Colon (tissue), 2 donors: ENCODE data around the gene CLEC1B.
"Not testable (repeated sequence)": the region's sequence is repeated elsewhere in the genome, so short reads cannot be mapped to it uniquely, and the experiment has no call there.

ENCODE experiments used
- FAIRE-seq: peaks from 2 replicates; lab custom pipeline; 2012; peaks lifted over from hg19 to GRCh38; lab: Jason Lieb, UNC
- donor health status: control.
- donor health status: control.

CLEC1B gene

GRCh38 chr12:9974731-9975130 is 24.2 kb downstream of the CLEC1B start:
- FAIRE-seq, result not testable (repeated sequence)

DNA sequence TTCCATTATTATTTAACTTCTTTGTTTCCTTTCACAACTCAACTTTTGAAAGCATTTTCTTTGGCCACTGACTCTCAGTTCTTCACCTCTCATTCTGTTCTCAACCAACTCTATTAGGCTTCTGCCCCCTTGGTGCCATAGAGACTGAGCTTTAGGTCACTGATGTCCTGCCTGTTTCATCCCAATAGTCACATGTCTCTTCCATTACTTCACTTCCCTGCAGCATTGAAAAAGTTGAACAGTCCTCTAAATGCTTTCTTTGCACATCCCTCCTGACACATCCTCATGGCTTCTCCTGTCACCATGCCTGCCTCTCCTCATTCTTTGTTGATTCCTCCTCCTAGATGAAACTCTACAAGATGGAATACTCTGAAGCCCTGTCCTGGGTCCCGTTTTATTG is 25.0 kb downstream of the CLEC1B start:
- no peak for FAIRE-seq

DNA sequence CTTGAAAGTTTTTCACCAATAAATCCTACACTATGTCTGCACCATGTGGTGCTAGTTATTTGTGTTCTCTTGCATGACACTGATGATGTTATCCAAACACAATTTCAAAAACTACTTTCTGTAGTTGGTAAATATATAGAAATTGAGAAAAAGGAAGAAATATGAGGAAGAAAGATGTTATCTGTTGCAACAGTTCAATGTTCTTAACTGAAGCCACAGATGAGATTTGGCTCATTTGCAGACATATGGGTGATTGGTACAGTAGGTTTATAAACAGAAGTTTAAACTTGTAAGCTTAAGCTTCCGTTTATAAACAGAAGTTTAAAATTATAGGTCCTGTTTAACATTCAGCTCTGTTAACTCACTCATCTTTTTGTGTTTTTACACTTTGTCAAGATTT is 27.7 kb downstream of the CLEC1B start, which contains the start of gene CLEC12A:
CLEC12A (plus strand) TSS at position 229 of the 400 bp plus-strand sequence. CDS start 188 bp downstream, outside the sequence.
- FAIRE-seq, result no peak

- no peak for FAIRE-seq
Observed at GRCh38 chr12:9969673-9970072, 29.2 kb downstream of the CLEC1B start.

DNA sequence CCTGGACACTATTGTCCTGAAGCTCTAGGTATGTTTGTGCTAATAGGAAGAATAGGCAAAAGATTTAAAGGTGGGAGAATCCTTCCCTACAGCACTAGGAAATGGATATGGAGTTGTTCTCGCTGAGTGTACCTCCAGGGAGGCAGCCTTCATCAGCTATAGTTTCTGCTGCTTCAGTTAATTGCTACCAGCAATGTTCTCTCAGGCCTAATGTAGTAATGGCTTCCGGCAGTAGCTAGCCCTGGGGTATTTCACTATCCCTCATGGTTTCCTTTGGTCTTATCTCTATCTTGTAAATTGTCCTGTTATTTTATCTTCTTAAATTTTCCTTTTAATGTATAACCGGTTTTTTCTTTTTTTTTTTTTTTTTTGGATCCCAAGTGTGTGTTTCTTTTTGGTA is 37.0 kb downstream of the CLEC1B start:
- no peak for FAIRE-seq

DNA sequence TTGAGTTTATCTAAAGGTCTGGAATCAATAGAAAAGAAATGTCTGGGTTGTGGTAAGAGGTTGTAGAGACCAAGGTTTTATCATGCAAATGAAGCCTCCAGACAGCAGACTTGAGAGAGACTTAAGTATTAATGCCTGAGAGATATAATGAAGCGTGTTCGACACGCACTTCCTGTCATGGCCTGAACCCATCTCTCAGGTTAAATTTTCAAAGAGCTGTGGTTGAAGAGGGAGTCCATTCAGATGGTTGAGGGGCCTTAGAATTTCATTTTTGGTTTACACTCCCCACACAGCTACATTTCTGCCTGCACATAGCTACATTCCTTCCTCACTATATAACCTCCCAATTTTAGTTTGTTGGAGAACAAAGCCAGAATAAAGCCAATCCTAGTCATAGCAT is 37.8 kb downstream of the CLEC1B start:
- no peak for FAIRE-seq

GRCh38 chr12:9960590-9960989 is 38.3 kb downstream of the CLEC1B start:
- no peak for FAIRE-seq

DNA sequence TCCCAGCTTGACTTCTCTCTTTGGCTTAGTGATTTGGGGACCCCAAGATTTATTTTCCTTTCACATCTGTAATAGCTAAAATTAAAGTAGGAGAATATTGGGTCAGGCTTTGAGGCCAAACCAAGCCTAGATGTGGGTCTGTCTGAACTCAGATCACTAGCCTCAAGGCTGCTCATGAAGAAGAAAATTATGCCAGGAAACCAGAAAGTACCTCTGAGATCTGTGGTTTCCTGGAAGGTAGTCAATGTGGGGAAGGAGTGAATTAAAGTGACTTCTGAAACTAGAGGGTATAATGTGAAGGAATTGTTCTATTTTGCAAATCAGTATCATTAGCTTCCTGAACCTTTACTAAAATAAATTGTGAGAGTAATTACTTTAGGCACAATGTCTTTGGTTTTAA is 41.1 kb downstream of the CLEC1B start:
- FAIRE-seq, result no peak

DNA sequence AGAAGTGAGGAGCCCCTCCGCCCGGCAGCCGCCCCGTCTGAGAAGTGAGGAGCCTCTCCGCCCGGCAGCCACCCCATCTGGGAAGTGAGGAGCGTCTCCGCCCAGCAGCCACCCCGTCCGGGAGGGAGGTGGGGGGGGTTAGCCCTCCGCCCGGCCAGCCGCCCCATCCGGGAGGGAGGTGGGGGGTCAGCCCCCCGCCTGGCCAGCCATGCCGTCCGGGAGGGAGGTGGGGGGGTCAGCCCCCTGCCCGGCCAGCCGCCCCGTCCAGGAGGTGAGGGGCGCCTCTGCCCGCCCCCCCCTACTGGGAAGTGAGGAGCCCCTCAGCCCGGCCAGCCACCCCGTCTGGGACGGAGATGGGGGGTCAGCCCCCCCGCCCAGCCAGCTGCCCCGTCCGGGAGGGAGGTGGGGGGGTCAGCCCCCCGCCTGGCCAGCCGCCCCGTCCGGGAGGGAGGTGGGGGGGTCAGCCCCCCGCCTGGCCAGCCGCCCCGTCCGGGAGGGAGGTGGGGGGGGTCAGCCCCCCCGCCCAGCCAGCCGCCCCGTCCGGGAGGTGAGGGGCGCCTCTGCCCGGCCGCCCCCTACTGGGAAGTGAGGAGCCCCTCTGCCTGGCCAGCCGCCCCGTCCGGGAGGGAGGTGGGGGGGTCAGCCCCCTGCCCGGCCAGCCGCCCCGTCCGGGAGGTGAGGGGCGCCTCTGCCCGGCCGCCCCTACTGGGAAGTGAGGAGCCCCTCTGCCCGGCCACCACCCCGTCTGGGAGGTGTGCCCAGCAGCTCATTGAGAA is 45.8 kb downstream of the CLEC1B start:
- not testable (repeated sequence) for FAIRE-seq

DNA sequence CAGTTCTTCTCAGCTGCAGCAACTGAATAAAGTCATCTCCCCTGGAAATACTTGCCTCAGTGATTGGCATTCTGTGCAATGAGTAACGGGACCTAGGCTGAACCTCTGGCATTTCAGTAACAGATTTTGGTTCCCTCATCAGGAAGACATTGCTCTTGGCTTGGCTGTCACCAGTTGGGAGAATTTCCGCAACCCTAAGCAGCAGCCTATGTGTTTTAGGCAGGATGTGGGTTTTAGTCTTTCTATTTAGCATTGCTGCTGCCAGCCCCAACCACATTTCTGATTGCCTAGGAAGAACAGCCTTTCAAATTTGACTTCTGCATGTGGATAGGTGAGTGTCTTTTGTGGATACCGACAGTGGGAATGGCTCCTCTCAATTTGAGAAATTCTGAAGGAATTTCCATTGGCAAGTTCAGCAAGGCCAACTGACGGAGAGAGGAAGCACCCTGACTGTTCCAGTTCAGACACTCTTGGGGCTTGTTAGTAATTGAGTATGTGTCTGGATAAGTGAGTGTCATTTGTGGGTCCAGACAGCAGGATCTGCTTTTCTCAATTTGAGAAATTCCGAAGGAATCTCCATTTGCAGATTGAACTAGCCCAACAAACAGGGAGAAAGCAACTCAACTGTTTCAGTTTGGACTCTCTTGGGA is 47.8 kb downstream of the CLEC1B start:
- no peak for FAIRE-seq

DNA sequence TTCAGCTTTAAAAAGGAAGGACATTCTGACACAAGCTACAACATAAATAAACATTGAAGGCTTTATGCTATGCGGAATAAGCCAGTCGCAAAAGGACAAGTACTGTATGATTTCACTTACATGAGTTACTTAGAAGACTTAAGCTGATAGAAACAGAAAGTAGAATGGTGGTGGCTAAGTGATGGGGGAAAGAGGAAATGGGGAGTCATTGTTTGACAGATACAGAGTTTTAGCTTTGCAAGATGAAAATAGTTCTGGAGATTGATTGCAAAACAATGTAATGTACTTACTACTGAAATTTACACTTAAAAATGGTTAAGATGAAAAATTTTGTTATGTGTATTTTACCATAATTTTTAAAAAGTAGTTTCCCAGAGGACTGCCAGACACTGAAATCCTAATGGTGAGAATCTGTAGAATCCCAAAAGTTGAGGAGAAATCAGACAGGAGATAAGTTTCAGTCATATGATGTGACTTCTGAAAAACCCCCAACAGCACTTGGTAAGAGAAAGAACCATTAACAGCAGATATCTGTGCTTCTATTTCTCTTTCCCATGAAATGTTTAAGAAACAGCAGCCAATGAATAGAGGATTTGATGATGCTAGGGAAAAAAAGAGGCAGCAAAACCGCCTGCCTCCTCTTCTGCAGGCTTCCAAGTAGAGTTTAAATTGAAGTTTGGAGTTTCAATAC is 50.2 kb downstream of the CLEC1B start:
- FAIRE-seq, result no peak

GRCh38 chr12:9947674-9948073 is 51.2 kb downstream of the CLEC1B start:
- FAIRE-seq, result no peak

DNA sequence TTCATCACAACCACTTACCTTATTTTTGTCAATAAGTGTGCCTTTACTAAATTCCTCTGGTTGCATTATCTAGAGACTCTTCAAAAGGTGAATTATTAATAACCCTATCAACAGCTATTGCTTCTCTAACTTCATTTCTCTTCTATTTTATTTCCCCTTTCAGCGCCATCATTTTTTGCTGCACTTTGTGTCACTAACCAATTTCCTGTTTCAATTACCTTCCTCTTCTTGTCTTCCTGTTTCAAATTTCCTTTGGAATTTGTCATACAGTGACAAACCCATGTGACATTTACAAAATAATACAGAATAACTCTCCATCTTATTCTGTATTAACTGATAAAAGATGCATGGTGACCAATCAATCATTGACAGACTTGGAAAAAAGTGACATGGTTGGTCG is 54.5 kb downstream of the CLEC1B start:
- no peak for FAIRE-seq

- FAIRE-seq, result no peak
Observed at GRCh38 chr12:9943240-9943639, 55.7 kb downstream of the CLEC1B start.
